Measurements from ENCODE around the gene PRPF19.

DNA sequence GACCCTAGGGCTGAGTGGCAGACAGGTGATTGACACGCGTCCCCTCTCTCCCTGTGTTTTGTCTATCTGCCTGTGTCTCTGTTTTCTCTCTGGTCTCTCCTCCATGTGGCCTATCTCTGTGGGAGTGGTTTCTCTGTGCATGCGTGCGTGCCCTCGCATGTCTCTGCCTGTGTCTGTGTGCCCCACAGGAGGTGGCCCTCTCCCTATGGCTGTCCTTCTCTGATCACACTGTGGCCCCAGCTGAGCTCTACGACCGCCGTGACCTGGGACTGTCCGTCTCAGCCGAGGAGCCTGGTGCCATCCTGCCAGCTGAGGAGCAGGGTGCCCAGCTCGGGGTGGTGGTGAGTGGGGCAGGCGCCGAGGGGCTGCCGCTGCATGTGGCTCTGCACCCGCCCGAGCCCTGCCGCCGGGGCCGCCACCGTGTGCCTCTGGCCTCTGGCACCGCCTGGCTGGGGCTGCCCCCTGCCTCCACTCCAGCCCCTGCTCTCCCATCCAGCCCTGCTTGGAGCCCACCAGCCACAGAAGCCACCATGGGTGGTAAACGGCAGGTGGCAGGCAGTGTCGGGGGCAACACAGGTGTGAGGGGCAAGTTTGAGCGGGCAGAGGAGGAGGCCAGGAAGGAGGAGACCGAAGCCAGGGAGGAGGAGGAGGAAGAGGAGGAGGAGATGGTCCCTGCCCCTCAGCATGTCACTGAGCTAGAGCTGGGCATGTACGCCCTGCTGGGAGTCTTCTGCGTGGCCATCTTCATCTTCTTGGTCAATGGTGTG lies 29.5 kb upstream of the PRPF19 start:
- TF ChIP-seq CTCF (conservative IDR thresholded peaks at IDR 0.05; ENCODE audit: low read depth, low read length): no peak
- TF ChIP-seq EZH2 (IDR thresholded peaks at IDR 0.05; ENCODE audit: borderline replicate concordance, low read depth, low read length, poor library complexity, severe bottlenecking): no peak

Measured in A673 (cell line).